Measurements from ENCODE around the gene RBP3. TPM values are rescaled to one million over a fixed set of nuclear protein-coding genes. Genes with fewer than 3 reads are reported as not detected.

RBP3 gene
- total RNA-seq, 2 donors from 2014 or later = not detected

DNA sequence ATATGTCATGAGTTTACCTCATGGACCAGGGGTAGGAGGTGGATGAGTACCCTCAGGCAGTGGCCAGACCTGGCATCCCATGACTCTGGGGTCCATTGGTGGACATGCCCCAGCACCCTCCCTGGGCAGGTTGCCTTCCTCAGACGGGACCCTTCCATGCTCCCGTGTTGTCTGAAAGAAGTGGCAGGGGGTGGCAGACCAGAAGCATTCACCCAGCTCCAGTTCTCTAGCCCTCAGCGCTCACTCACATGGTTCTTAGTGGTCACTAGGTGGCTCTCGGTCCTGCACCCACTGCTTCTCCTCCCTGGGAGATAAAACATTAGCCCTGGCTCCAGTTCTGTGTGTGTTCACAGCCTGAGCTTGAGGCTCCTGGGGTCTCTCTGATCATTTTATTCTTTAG lies 6.0 kb downstream of the RBP3 start:
- no peaks in the 10 kb centered on the region for H3K9me3 Mint-ChIP-seq
- WGBS, 2 experiments (ENCODE audit: insufficient coverage in 1 of 2, insufficient read length in 1 of 2) = 78 to 84% methylated on average over 3 to 4 of the region's 4 CpGs
- H3K4me1 Mint-ChIP-seq = no peaks in the 10 kb centered on the region
- TF ChIP-seq, protein P1, sequence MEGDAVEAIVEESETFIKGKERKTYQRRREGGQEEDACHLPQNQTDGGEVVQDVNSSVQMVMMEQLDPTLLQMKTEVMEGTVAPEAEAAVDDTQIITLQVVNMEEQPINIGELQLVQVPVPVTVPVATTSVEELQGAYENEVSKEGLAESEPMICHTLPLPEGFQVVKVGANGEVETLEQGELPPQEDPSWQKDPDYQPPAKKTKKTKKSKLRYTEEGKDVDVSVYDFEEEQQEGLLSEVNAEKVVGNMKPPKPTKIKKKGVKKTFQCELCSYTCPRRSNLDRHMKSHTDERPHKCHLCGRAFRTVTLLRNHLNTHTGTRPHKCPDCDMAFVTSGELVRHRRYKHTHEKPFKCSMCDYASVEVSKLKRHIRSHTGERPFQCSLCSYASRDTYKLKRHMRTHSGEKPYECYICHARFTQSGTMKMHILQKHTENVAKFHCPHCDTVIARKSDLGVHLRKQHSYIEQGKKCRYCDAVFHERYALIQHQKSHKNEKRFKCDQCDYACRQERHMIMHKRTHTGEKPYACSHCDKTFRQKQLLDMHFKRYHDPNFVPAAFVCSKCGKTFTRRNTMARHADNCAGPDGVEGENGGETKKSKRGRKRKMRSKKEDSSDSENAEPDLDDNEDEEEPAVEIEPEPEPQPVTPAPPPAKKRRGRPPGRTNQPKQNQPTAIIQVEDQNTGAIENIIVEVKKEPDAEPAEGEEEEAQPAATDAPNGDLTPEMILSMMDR (conservative IDR thresholded peaks at IDR 0.05) = peak; percentile 59
- H3K27ac Mint-ChIP-seq = no peak overlapping the region
- Histone ChIP-seq H3K9ac (ENCODE audit: extremely low read depth, low read length, poor library complexity, severe bottlenecking) (no peak overlapping the region), H3K36me3 (ENCODE audit: control insufficient read depth, insufficient read depth, low read length) (no peaks in the 10 kb centered on the region), H3K4me3 (ENCODE audit: low read length) (no peak overlapping the region), H3K9me3 (ENCODE audit: control insufficient read depth, low read length) (no peaks in the 10 kb centered on the region), H3K4me1 (ENCODE audit: control insufficient read depth, insufficient read depth, low read length) (no peaks in the 10 kb centered on the region), H3K27ac (ENCODE audit: low read depth, low read length) (no peak overlapping the region), H3K27me3 (ENCODE audit: control insufficient read depth, insufficient read depth, low read length, poor library complexity, severe bottlenecking) (no peaks in the 10 kb centered on the region)
- no peak for DNase-seq
- no peak overlapping the region for H3K4me3 Mint-ChIP-seq
- H3K36me3 Mint-ChIP-seq (ENCODE audit: low read depth) = no peaks in the 10 kb centered on the region
- H3K27me3 Mint-ChIP-seq (ENCODE audit: insufficient read depth) = no peaks in the 10 kb centered on the region

- Mint-ChIP-seq H3K27me3 (ENCODE audit: insufficient read depth) (no peaks in the 10 kb centered on the region), H3K9me3 (no peaks in the 10 kb centered on the region), H3K36me3 (ENCODE audit: low read depth) (no peaks in the 10 kb centered on the region), H3K27ac (no peak overlapping the region), H3K4me1 (no peaks in the 10 kb centered on the region), H3K4me3 (no peak overlapping the region)
- no peaks in the 10 kb centered on the region for H3K27me3 ChIP-seq (ENCODE audit: control insufficient read depth, insufficient read depth, low read length, poor library complexity, severe bottlenecking)
- WGBS, 2 experiments (ENCODE audit: insufficient coverage in 1 of 2, insufficient read length in 1 of 2) = 86 to 88% methylated on average over 1 of the region's 1 CpG
- H3K4me3 ChIP-seq (ENCODE audit: low read length) = no peak overlapping the region
- no peaks in the 10 kb centered on the region for H3K4me1 ChIP-seq (ENCODE audit: control insufficient read depth, insufficient read depth, low read length)
- H3K9me3 ChIP-seq (ENCODE audit: control insufficient read depth, low read length) = no peaks in the 10 kb centered on the region
- H3K9ac ChIP-seq (ENCODE audit: extremely low read depth, low read length, poor library complexity, severe bottlenecking) = no peak overlapping the region
- H3K27ac ChIP-seq (ENCODE audit: low read depth, low read length) = no peak overlapping the region
- TF ChIP-seq, protein P1 (conservative IDR thresholded peaks at IDR 0.05) = no peak
- H3K36me3 ChIP-seq (ENCODE audit: control insufficient read depth, insufficient read depth, low read length) = no peaks in the 10 kb centered on the region
- no peak for DNase-seq
Observed at GRCh38 chr10:47354900-47355299, 6.7 kb downstream of the RBP3 start.

DNA sequence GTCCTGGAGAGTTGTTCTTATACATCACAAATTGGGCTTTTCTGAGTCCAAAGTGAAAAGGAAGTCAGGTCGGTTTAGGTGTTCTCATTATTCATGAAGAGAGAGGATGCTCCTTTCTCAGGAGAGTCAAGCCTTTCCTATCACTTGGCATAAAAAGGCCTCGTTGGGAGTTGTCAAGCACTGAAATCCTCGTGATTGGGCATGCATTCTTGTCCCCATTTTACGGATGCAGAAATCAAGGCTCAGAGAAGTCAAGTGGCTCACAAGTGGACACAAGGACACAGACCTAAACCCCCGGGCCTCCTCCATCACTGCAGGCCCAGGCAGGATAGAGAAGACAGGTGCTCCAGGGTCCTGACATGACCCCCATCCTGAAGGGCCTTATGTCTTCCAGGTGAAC lies 8.5 kb downstream of the RBP3 start:
- peaks cover 1% of the 10 kb centered on the region for H3K4me1 Mint-ChIP-seq
- no peak for DNase-seq
- H3K9ac ChIP-seq (ENCODE audit: extremely low read depth, low read length, poor library complexity, severe bottlenecking) = no peak overlapping the region
- H3K4me3 Mint-ChIP-seq = no peak overlapping the region
- no peak overlapping the region for H3K27ac Mint-ChIP-seq
- no peaks in the 10 kb centered on the region for H3K27me3 ChIP-seq (ENCODE audit: control insufficient read depth, insufficient read depth, low read length, poor library complexity, severe bottlenecking)
- no peaks in the 10 kb centered on the region for H3K36me3 ChIP-seq (ENCODE audit: control insufficient read depth, insufficient read depth, low read length)
- H3K9me3 ChIP-seq (ENCODE audit: control insufficient read depth, low read length) = no peaks in the 10 kb centered on the region
- TF ChIP-seq, protein P1 (conservative IDR thresholded peaks at IDR 0.05) = no peak
- no peak overlapping the region for H3K27ac ChIP-seq (ENCODE audit: low read depth, low read length)
- H3K27me3 Mint-ChIP-seq (ENCODE audit: insufficient read depth) = no peaks in the 10 kb centered on the region
- no peaks in the 10 kb centered on the region for H3K36me3 Mint-ChIP-seq (ENCODE audit: low read depth)
- H3K9me3 Mint-ChIP-seq = no peaks in the 10 kb centered on the region
- H3K4me1 ChIP-seq (ENCODE audit: control insufficient read depth, insufficient read depth, low read length) = no peaks in the 10 kb centered on the region
- H3K4me3 ChIP-seq (ENCODE audit: low read length) = no peak overlapping the region
- 82 to 93% methylated on average over 4 to 5 of the region's 5 CpGs for WGBS, 2 experiments (ENCODE audit: insufficient coverage in 1 of 2, insufficient read length in 1 of 2)

Data from endodermal cell (in vitro differentiated cells).